Trophoblast cell (in vitro differentiated cells and primary cell): ENCODE results near the gene RPL32.

Experiments used
- DNase-seq, 2 donors: peaks; one replicate each; pipeline ENCODE4 v3.0.0-alpha.2; 2016
- H2AFZ ChIP-seq: 2 replicates; pipeline ENCODE4 v1.6.1; 2013; ENCODE audit warnings: low read length, moderate library complexity, mild to moderate bottlenecking; ENCODE audit not compliant: insufficient read depth, poor library complexity
- H2AK5ac ChIP-seq: 2 replicates; pipeline ENCODE4 v1.6.1; 2013; ENCODE audit warnings: mild to moderate bottlenecking, low read length
- H2BK120ac ChIP-seq: 2 replicates; pipeline ENCODE4 v1.6.1; 2013; ENCODE audit warnings: low read length, mild to moderate bottlenecking, moderate library complexity; ENCODE audit not compliant: insufficient read depth, poor library complexity
- H2BK12ac ChIP-seq: 2 replicates; pipeline ENCODE4 v1.6.1; 2013; ENCODE audit warnings: mild to moderate bottlenecking, low read length, moderate library complexity
- H2BK5ac ChIP-seq: 2 replicates; pipeline ENCODE4 v1.6.1; 2013; ENCODE audit warnings: low read length, low read depth, moderate library complexity, mild to moderate bottlenecking; ENCODE audit not compliant: poor library complexity
- H3K14ac ChIP-seq: 2 replicates; pipeline ENCODE4 v1.6.1; 2013; ENCODE audit warnings: mild to moderate bottlenecking, low read length
- H3K18ac ChIP-seq: 2 replicates; pipeline ENCODE4 v1.6.1; 2013; ENCODE audit warnings: mild to moderate bottlenecking, low read length
- H3K23ac ChIP-seq: 2 replicates; pipeline ENCODE4 v1.6.1; 2013; ENCODE audit warnings: low read length
- H3K27ac ChIP-seq: 2 replicates; pipeline ENCODE4 v1.5.1; 2013; ENCODE audit warnings: low read depth, mild to moderate bottlenecking, inconsistent platforms, low read length, moderate library complexity
- H3K27me3 ChIP-seq: 2 replicates; pipeline ENCODE4 v1.6.1; 2013; ENCODE audit warnings: inconsistent platforms, mild to moderate bottlenecking, low read length, moderate library complexity; ENCODE audit not compliant: insufficient read depth
- H3K36me3 ChIP-seq, 2 experiments: 1 replicate in 1 of 2; 2 replicates in 1 of 2; pipeline ENCODE4 v1.6.1; 2013; ENCODE audit warnings: low read length in 2 of 2, mild to moderate bottlenecking in 2 of 2, moderate library complexity in 1 of 2; ENCODE audit not compliant: insufficient read depth in 2 of 2, control insufficient read depth in 1 of 2
- H3K4ac ChIP-seq: 2 replicates; pipeline ENCODE4 v1.6.1; 2013; ENCODE audit warnings: low read depth, mild to moderate bottlenecking, low read length, moderate library complexity
- H3K4me1 ChIP-seq, 2 experiments: 1 replicate in 1 of 2; 2 replicates in 1 of 2; pipeline ENCODE4 v1.6.1; 2013; ENCODE audit warnings: low read length in 2 of 2, mild to moderate bottlenecking in 2 of 2, moderate library complexity in 1 of 2; ENCODE audit not compliant: insufficient read depth in 2 of 2, control insufficient read depth in 1 of 2
- H3K4me2 ChIP-seq: 2 replicates; pipeline ENCODE4 v1.6.1; 2013; ENCODE audit warnings: inconsistent platforms, mild to moderate bottlenecking, low read length, moderate library complexity
- H3K4me3 ChIP-seq: 2 replicates; pipeline ENCODE4 v1.5.1; 2013; ENCODE audit warnings: mild to moderate bottlenecking, low read depth, low read length, inconsistent platforms
- H3K79me1 ChIP-seq: one replicate; pipeline ENCODE4 v1.6.1; 2013; ENCODE audit warnings: low read length
- H3K79me2 ChIP-seq: 2 replicates; pipeline ENCODE4 v1.6.1; 2013; ENCODE audit warnings: low read length, mild to moderate bottlenecking; ENCODE audit not compliant: control insufficient read depth, insufficient read depth, poor library complexity
- H3K9ac ChIP-seq: 2 replicates; pipeline ENCODE4 v1.6.1; 2013; ENCODE audit warnings: mild to moderate bottlenecking, low read length
- H3K9me3 ChIP-seq: 2 replicates; pipeline ENCODE4 v1.6.1; 2013; ENCODE audit warnings: low read depth, mild to moderate bottlenecking, control low read depth, inconsistent platforms, low read length; ENCODE audit not compliant: insufficient read depth
- H4K12ac ChIP-seq: 2 replicates; pipeline ENCODE4 v1.6.1; 2013; ENCODE audit warnings: low read depth, mild to moderate bottlenecking, low read length, moderate library complexity
- H4K8ac ChIP-seq: 2 replicates; pipeline ENCODE4 v1.6.1; 2013; ENCODE audit warnings: low read depth, mild to moderate bottlenecking, low read length, moderate library complexity
- H4K91ac ChIP-seq: one replicate; pipeline ENCODE4 v1.6.1; 2013; ENCODE audit warnings: low read depth, mild to moderate bottlenecking, low read length, moderate library complexity
- WGBS: extraction: QIAGEN DNeasy Blood & Tissue Kit; methylation state at CpG from one replicate; pipeline ENCODE4 v1.1.7; 2013; ENCODE audit warnings: missing lambda C conversion rate; ENCODE audit not compliant: insufficient read length, insufficient coverage; ENCODE audit errors: extremely low coverage; 5-methylcytosine and 5-hydroxymethylcytosine counted together

The RPL32 gene

GRCh38 chr3:12885583-12885930 lies 44.2 kb upstream of the RPL32 start:
- H3K9ac ChIP-seq, result no peak overlapping the region
- H3K4me3 ChIP-seq, result no peak overlapping the region
- no peak overlapping the region for H3K27ac ChIP-seq
- H3K9me3 ChIP-seq, result peaks cover 6% of the 10 kb centered on the region
- no peaks in the 10 kb centered on the region for H3K27me3 ChIP-seq
- no peaks in the 10 kb centered on the region for H3K79me1 ChIP-seq
- no peak overlapping the region for H3K4me2 ChIP-seq
- WGBS, result no CpG with 5 or more reads among the region's 4 CpGs
- H2BK120ac ChIP-seq, result no peak overlapping the region
- no peak overlapping the region for H3K18ac ChIP-seq
- no peaks in the 10 kb centered on the region for H3K79me2 ChIP-seq
- no peak overlapping the region for H3K14ac ChIP-seq
- H3K4ac ChIP-seq, result no peak overlapping the region
- no peak overlapping the region for H2AFZ ChIP-seq
- H2AK5ac ChIP-seq, result no peak overlapping the region
- H3K4me1 ChIP-seq, result no peaks in the 10 kb centered on the region
- H4K91ac ChIP-seq, result no peak overlapping the region
- no peak overlapping the region for H4K8ac ChIP-seq
- no peak overlapping the region for H2BK12ac ChIP-seq
- H3K23ac ChIP-seq, result no peak overlapping the region
- H2BK5ac ChIP-seq, result no peak overlapping the region
- H4K12ac ChIP-seq, result no peak overlapping the region
- DNase-seq, result no peak
- no peaks in the 10 kb centered on the region for H3K36me3 ChIP-seq

- DNase-seq, result no peak
- no CpG with 5 or more reads among the region's 20 CpGs for WGBS
- H3K23ac ChIP-seq, result no peak overlapping the region
- no peak overlapping the region for H3K27ac ChIP-seq
- H4K8ac ChIP-seq, result no peak overlapping the region
- H3K18ac ChIP-seq, result no peak overlapping the region
- no peak overlapping the region for H2AFZ ChIP-seq
- H3K14ac ChIP-seq, result no peak overlapping the region
- H3K79me2 ChIP-seq, result no peaks in the 10 kb centered on the region
- no peak overlapping the region for H3K4me2 ChIP-seq
- no peak overlapping the region for H2BK5ac ChIP-seq
- no peak overlapping the region for H2AK5ac ChIP-seq
- H3K27me3 ChIP-seq, result no peaks in the 10 kb centered on the region
- no peak overlapping the region for H3K9ac ChIP-seq
- no peak overlapping the region for H4K12ac ChIP-seq
- H2BK12ac ChIP-seq, result no peak overlapping the region
- H3K4me1 ChIP-seq, result no peaks in the 10 kb centered on the region
- no peak overlapping the region for H2BK120ac ChIP-seq
- no peaks in the 10 kb centered on the region for H3K36me3 ChIP-seq
- H4K91ac ChIP-seq, result no peak overlapping the region
- no peaks in the 10 kb centered on the region for H3K79me1 ChIP-seq
- H3K4ac ChIP-seq, result no peak overlapping the region
- H3K9me3 ChIP-seq, result peaks cover 6% of the 10 kb centered on the region
- H3K4me3 ChIP-seq, result no peak overlapping the region
These were observed 43.6 kb upstream of the RPL32 start for GRCh38 chr3:12884790-12885582.

DNA sequence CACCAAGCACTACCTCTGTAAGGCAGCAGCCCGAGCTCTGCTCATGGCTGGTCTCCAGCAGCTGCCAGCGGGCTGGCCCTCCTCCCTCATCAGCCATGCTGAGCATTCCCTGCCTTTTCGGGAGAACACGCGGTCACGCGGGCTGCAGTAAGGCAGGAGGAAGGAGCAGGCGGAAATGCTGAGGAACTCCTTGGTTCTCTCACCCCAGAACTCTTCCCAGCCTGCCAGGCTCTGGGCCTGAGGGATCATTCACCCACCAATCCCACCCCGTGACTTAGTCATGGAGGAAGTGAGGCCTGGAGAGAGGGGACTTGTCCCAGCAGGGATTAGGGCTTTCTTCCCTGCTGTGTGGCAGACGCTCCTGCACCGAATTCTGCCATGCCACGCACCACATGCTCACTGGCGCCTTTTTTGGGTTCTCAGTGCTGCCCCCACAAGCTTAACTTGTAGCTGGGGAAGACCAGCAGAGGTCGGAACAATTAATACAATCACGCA lies 42.9 kb upstream of the RPL32 start:
- no peak overlapping the region for H3K4ac ChIP-seq
- H3K27me3 ChIP-seq, result no peaks in the 10 kb centered on the region
- H3K9ac ChIP-seq, result no peak overlapping the region
- peaks cover 6% of the 10 kb centered on the region for H3K9me3 ChIP-seq
- no CpG with 5 or more reads among the region's 15 CpGs for WGBS
- no peak for DNase-seq
- no peak overlapping the region for H2BK12ac ChIP-seq
- H3K18ac ChIP-seq, result no peak overlapping the region
- no peaks in the 10 kb centered on the region for H3K79me1 ChIP-seq
- no peak overlapping the region for H3K4me2 ChIP-seq
- H3K79me2 ChIP-seq, result no peaks in the 10 kb centered on the region
- H2AK5ac ChIP-seq, result no peak overlapping the region
- no peak overlapping the region for H3K14ac ChIP-seq
- H2BK5ac ChIP-seq, result no peak overlapping the region
- no peak overlapping the region for H4K91ac ChIP-seq
- H4K12ac ChIP-seq, result no peak overlapping the region
- no peaks in the 10 kb centered on the region for H3K4me1 ChIP-seq
- no peaks in the 10 kb centered on the region for H3K36me3 ChIP-seq
- no peak overlapping the region for H4K8ac ChIP-seq
- H3K4me3 ChIP-seq, result no peak overlapping the region
- H3K27ac ChIP-seq, result no peak overlapping the region
- H2BK120ac ChIP-seq, result no peak overlapping the region
- no peak overlapping the region for H3K23ac ChIP-seq
- H2AFZ ChIP-seq, result no peak overlapping the region

DNA sequence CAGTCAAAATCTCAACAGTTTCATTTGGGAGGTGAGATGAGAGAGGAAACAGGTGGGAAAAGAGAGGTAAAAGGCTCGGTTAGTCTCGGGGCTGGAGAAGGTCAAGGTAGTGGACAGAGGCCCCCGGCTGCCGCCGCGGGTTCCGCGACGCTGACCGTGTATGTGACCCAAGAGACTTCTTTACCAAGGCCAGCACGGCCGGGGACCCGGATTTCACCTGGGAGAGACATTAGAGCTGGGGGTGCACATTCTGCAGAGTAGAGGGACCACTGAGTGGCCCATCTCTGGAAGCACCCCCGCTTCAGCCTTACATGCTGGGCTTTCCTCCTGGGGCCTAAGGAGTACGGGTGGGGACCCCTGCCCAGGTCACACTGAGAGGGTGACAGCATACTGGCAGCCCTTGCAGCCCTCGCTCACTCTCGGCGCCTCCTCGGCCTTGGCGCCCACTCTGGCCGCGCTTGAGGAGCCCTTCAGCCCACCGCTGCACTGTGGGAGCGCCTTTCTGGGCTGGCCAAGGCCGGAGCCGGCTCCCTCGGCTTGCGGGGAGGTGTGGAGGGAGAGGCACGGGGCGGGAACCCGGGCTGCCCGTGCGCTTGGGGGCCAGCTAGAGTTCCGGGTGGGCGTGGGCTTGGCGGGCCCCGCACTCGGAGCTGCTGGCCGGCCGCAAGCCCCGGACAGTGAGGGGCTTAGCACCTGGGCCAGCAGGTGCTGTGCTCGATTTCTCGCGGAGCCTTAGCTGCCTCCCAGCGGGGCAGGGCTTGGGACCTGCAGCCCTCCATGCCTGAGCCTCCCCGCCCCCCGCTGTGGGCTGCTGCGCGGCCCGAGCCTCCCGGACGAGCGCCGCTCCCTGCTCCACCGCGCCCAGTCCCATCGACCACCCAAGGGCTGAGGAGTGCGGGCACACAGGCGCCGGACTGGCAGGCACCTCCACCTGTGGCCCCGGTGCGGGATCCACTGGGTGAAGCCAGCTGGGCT lies 41.3 kb upstream of the RPL32 start:
- no peak overlapping the region for H2BK120ac ChIP-seq
- no peak overlapping the region for H4K12ac ChIP-seq
- no peak overlapping the region for H3K4me3 ChIP-seq
- H2AFZ ChIP-seq, result no peak overlapping the region
- no peaks in the 10 kb centered on the region for H3K79me2 ChIP-seq
- H4K91ac ChIP-seq, result no peak overlapping the region
- H2BK12ac ChIP-seq, result no peak overlapping the region
- H3K9ac ChIP-seq, result no peak overlapping the region
- no peaks in the 10 kb centered on the region for H3K36me3 ChIP-seq
- no peak overlapping the region for H3K23ac ChIP-seq
- peaks cover 6% of the 10 kb centered on the region for H3K9me3 ChIP-seq
- H3K18ac ChIP-seq, result no peak overlapping the region
- no peak overlapping the region for H2AK5ac ChIP-seq
- DNase-seq, result no peak
- H4K8ac ChIP-seq, result no peak overlapping the region
- WGBS, result no CpG with 5 or more reads among the region's 62 CpGs
- H3K27ac ChIP-seq, result no peak overlapping the region
- no peak overlapping the region for H3K4ac ChIP-seq
- H3K14ac ChIP-seq, result no peak overlapping the region
- no peak overlapping the region for H3K4me2 ChIP-seq
- no peaks in the 10 kb centered on the region for H3K27me3 ChIP-seq
- H3K79me1 ChIP-seq, result no peaks in the 10 kb centered on the region
- no peak overlapping the region for H2BK5ac ChIP-seq
- H3K4me1 ChIP-seq, result no peaks in the 10 kb centered on the region
